NB4 (cell line): ENCODE results near the gene STAM.

Source experiments
- DNase-seq: peaks from one replicate; pipeline ENCODE4 v3.0.0; 2010; ENCODE audit warnings: low read depth
- H3K4me3 ChIP-seq: one replicate; pipeline ENCODE4 v1.5.1; 2011; ENCODE audit warnings: mild to moderate bottlenecking, low read depth, low read length, moderate library complexity
- MAX ChIP-seq: IDR thresholded peaks from 2 replicates; pipeline ENCODE4 v1.6.1; 2011; ENCODE audit warnings: low read depth, low read length
- MYC ChIP-seq: IDR thresholded peaks from 2 replicates; pipeline ENCODE4 v1.6.1; 2011; ENCODE audit warnings: low read depth, low read length
- POLR2A ChIP-seq: IDR thresholded peaks from 2 replicates; pipeline ENCODE4 v1.6.1; 2011; ENCODE audit warnings: mild to moderate bottlenecking; ENCODE audit not compliant: insufficient read length; ENCODE audit errors: extremely low read depth
- TF ChIP-seq, protein P1 (sequence below): IDR thresholded peaks from one replicate; pipeline ENCODE4 v1.5.1; 2012; ENCODE audit warnings: low read depth, low read length

STAM gene

DNA sequence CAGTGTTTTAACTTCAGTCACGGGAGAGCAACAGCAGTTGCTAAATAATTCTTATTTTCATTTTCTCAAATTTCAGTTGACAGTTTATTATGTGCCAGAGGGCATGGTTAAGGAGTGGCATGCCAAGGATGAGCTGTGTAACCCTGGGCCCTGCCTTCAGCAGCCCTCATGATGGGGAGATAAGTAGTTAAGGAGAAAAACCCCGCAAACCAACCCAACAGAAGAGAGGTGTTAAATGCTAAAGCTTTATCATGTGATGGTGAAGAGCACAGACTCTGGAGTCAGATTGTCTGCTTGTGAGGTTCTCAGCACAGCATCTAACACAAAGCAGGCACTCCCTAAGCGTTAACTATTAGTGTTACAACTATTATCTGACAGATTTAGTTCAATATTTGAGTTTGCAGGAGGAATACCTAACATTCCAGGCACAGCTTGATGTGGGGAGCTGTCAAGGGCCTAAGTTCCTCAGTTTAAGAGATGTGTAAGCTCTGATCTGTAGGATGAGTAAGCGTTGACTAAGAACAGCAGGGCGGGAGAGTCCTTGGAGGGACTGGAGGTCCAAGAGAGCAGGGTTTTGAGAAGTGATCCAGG, 29.6 kb downstream of the STAM start:
- no peak overlapping the region for H3K4me3 ChIP-seq
- DNase-seq: peak; percentile 25
- TF ChIP-seq MYC (no peak), POLR2A (no peak), MAX (no peak)
- TF ChIP-seq, protein P1, sequence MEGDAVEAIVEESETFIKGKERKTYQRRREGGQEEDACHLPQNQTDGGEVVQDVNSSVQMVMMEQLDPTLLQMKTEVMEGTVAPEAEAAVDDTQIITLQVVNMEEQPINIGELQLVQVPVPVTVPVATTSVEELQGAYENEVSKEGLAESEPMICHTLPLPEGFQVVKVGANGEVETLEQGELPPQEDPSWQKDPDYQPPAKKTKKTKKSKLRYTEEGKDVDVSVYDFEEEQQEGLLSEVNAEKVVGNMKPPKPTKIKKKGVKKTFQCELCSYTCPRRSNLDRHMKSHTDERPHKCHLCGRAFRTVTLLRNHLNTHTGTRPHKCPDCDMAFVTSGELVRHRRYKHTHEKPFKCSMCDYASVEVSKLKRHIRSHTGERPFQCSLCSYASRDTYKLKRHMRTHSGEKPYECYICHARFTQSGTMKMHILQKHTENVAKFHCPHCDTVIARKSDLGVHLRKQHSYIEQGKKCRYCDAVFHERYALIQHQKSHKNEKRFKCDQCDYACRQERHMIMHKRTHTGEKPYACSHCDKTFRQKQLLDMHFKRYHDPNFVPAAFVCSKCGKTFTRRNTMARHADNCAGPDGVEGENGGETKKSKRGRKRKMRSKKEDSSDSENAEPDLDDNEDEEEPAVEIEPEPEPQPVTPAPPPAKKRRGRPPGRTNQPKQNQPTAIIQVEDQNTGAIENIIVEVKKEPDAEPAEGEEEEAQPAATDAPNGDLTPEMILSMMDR: no peak

GRCh38 chr10:17674566-17674965, 30.6 kb downstream of the STAM start:
- no peak overlapping the region for H3K4me3 ChIP-seq
- TF ChIP-seq POLR2A: no peak
- no peak for TF ChIP-seq MYC
- TF ChIP-seq, protein P1: no peak
- no peak for TF ChIP-seq MAX
- no peak for DNase-seq

GRCh38 chr10:17675638-17676037, 31.7 kb downstream of the STAM start:
- no peak for DNase-seq
- no peak for TF ChIP-seq POLR2A
- TF ChIP-seq MAX: no peak
- TF ChIP-seq, protein P1: no peak

DNA sequence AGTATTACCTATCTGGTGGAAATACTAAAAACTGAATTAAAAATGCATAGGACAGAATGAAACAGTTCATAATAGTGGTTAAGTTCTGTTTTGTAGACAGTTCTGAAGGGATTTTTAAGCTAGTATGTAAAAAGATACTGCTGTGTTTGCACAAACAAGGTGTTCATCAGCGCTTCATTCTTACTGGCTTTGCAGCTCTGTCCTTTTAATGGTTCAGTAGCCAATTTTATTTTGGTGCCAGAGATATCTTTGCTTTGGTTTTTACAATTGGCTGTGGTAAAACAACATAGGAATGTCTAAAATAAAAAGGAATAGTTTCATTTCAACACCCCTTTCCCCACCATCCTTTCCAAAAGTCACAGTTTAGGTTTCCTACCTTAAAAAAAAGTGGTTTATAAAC, 33.0 kb downstream of the STAM start:
- no peak overlapping the region for H3K4me3 ChIP-seq
- no peak for TF ChIP-seq MYC
- no peak for DNase-seq

More at GRCh38 chr10:17675638-17676037, 31.7 kb downstream of the STAM start:
- H3K4me3 ChIP-seq: no peak overlapping the region

- TF ChIP-seq POLR2A (no peak), MYC (no peak), MAX (no peak)
- TF ChIP-seq, protein P1: no peak
- no peak for DNase-seq
- no peak overlapping the region for H3K4me3 ChIP-seq
These were observed 38.4 kb downstream of the STAM start for GRCh38 chr10:17682236-17682946.

GRCh38 chr10:17683541-17683940, 39.6 kb downstream of the STAM start:
- TF ChIP-seq, protein P1: no peak
- no peak for TF ChIP-seq MAX
- H3K4me3 ChIP-seq: no peak overlapping the region
- DNase-seq: no peak
